GM21723 (cell line): Measurements from ENCODE around the gene FHIT.
A peak's percentile ranks its signal among the peaks of the same experiment; 100 is the strongest.
"Not testable (repeated sequence)": the region's sequence is repeated elsewhere in the genome, so short reads cannot be mapped to it uniquely, and the experiment has no call there.

Source experiments
- ATAC-seq: cut with Tn5 transposase; IDR thresholded peaks from one replicate; pipeline ENCODE4 v1.9.1; 2021; ENCODE audit warnings: mild to moderate bottlenecking, moderate library complexity; ENCODE audit not compliant: unreplicated experiment

Gene FHIT

DNA sequence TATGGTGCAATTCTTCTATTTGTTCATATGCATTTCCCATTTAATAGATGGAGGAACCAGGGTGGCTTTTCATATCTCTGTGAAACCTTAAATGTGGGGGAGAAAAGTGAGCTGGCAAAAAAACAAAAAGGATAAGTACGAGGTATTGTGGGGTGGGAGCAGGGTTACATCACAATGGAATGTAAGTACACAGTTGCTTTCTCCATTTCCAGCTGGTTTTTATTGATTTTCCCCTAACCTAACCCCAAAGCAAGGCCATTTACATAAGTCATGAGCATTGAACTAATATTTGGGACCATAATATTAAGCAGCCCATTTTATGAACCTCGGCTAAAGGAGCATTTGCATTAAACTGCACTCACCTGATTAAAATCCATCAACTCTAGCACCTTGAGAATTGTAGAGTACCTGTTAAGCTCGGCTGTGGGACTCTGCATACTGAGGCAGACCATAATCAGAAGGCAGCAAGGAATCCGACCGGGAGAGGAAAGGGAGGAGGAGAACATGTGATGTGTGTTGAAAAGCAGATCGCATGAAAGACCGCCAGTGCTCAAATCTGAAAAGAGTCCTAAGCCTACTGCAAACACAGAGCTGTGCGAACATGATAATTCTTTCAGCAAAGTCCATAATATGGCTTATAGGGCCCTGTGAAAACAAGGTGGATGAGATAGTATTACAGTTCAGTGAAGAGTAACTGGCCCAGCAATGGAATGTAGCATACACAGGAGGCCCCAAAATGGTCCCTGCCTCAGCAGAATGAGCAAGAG, 513.4 kb downstream of the FHIT start:
- ATAC-seq: no peak

DNA sequence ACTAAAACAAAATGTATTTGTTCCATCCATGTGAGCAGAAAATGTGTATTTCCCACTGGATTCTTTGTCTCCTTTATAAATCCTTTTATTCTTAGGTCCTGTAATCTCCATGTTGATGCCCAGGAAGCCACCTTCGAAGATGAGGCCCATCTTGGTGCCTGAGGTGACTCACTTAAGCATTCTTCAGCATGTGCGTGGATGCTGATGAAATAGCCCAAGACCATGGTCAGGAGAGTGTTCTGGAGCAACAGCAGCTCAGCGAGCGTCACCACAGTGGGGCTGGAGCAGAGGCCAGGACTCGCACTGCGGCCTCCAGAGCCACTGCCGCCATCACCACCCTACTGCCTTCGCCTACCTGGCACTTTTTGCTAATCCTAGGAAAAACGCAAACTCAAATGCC, 520.9 kb downstream of the FHIT start:
- ATAC-seq: no peak

DNA sequence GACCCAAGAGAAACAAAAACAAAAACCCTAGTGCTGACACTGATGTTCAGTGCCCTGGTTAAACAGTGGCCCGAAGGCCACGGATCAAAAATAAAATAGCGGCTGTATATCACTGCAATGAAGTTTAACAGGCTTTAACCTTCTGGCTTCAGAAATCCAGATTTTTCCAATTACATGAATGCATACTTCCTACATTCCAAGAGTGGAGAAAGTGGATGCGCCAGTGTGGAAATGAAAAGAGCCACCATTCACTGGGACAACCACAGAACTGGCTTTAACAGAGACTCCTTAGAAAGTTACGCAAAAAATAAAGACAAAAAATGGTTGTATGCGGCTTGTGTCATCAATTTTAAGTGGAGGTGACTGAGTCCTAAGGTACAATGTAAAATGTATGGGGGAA, 522.2 kb downstream of the FHIT start:
- no peak for ATAC-seq

DNA sequence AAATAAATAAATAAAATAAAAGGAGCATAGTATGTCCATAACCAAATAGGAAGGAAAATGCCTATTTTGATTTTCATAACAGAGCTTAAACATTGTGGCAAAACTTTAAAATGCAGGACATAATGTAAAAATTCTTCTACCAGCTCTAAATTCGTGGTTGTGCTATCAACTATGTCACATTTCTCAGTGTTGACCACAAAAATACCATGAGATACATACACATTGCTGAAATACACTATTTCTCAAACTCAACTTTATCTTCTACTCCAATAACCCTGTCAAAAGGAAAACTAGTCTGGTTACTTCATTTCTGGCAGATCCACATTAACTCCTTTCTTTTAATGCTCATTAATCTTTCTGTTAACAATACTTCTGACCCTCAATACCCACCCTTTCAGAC, 523.2 kb downstream of the FHIT start:
- ATAC-seq: no peak

DNA sequence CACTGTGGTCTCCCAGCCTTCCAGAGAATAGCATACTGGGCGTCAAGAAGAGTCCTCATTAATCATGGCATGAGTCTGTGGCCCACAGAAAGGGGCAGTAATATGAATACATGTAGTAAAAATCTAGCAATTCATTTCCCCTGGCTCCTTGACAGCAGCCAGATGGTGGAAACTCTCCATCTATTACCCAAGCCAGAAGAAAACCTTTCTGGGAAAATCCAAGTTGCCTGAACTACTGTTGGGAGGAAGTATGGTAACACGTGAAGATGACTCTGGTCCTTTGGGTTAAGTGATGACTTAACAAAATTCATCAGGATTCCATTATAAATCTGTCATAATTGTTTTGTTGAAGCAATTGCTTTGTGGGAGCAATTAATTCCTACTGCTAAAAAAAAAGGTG, 530.5 kb downstream of the FHIT start:
- ATAC-seq: no peak

DNA sequence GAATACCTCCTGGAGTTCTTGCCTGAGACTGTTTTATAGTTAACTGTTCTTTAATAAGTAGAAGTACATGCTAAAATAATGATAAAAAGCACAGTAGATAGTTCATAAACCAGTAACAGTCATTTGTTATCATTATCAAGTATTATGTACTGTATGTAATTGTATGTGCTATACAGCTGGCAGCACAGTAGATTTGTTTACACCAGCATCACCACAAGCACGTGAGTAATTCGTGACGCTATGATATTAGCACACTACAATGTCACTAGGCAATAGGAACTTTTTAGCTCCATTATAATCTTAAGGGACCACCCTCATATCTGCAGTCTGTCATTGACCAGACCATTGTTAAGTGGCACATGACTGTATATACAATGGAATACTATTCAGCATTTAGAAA, 534.7 kb downstream of the FHIT start:
- ATAC-seq: no peak

DNA sequence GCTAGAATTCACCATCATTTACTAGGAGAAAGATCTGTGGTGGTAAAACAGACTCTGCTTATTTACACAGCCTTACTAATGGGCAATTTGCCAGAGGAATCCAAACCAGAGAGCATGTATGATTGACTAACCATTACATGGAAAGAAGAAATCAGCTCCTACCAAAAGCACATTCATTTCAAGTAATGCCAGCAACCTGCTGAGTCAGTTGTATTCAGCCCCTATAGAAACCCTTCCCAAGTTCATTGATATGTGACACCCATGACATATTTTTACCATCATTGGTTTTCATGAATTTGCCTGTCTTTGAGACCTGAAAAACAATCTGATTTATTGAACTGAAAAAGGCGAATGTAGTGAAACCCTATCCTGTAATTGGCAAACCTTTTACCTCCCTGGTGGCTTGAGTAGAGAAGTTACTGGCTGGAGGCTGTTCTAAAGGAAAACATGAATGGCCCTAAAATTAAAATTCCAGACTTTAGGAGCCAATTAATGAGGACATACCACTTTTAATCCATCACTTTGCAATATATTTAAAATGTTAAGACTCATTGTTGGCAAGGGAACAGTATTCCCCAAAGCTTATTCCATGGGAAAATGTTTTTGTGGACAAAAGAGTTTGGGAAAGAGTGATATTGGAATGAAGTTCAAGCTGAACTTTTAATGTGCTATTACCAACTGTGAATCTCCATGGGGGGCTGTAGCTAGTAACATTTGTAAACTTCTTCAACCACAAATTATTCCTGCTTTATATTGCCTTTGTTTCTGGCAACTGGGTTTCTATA, 542.9 kb downstream of the FHIT start:
- no peak for ATAC-seq

DNA sequence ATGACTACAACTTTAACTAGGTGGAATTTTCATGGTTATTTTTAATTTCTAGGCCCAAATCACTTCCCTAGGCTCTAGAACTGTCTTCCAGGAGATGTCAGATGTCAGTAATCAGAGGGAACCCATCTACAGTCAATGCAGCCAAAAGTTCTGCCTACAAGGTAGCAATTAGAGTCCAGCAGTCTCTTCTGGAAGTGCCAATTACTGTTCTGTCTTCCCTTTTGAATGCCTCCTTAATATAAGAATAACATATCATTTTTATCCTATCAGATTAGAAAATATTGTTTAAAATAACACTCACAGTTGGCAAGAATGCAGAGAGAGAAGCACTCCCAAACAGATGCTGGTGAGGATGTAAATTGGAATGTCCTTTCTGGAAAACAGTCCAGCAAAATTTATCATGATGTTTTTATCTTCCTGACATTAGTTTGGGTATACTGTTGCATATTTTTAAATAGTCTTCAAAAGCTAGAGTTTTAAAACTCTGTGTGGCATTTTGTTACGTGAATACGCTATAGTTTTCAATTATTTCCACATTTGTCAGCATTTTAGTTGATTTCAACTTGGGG, 543.7 kb downstream of the FHIT start:
- ATAC-seq: no peak

DNA sequence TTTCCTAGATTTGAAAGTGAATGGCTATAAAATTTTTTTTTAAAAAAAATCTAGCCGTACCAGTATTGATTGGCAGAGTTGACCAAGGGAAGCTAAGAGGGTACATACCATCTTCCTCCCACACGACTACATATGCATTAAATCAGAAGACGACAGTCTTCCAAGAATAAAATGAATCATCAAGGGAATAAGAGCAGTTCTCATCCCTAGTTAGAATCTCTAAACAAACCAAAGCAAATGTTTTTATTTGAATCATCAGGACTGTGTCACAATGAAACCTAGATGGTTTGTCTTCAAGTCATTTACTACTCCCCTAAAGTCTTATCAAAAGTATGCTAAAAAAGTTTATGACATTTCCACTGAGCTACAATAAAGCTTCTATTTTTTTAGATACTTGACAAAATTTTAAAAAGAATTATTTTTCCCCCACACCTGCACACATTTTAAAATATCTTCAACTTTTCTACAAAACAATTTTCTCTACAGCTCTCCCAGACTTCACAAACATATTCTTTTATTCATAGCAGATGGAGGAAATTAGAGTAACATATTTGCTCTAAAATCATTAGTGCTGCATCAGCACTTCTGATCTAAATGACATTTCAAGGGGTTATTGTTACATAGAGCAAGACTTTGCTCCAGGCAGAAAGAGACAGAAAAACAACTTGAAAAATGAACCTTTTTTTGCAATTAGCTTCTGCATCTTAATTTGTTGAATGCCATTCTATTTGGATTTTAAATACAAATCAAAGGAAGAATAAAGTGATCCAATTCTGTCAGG, 547.1 kb downstream of the FHIT start:
- ATAC-seq: no peak

DNA sequence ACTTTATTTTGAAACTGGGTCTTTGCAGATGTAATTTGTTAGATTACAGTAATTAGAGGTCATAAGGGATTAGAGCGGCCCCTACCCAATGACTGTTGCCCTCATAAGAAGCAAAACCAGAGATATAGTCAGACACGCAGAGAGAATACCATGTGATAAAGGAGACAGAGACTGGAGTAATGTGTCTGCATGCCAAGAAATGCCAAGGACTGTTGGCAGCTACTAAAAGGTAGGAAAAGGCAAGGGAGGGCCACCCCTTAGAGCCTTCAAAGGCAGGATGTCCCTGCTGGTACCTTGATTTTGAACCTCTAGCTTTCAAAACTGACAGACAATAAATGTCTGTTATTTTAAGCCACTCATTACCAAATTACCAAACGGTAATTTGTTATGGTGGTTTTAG, 548.2 kb downstream of the FHIT start:
- no peak for ATAC-seq

DNA sequence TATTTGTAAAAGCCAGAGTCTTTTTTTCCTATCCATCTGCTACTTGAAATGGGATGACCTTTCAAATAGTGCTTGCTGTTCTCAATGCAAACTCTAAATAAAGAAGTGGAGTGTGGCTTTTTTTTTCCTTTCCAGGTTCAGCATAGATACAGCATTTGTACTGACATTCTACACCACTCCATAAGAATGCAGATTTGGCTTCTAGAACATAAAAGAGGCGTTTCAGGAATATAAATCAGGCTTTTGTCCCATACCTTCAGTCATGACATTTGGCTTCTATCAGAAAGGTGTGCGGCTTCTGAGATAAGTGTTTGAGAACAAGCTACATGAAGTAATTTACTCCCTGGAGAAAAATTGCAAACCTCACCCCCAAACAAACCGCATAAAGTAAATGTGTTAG, 553.1 kb downstream of the FHIT start:
- no peak for ATAC-seq

DNA sequence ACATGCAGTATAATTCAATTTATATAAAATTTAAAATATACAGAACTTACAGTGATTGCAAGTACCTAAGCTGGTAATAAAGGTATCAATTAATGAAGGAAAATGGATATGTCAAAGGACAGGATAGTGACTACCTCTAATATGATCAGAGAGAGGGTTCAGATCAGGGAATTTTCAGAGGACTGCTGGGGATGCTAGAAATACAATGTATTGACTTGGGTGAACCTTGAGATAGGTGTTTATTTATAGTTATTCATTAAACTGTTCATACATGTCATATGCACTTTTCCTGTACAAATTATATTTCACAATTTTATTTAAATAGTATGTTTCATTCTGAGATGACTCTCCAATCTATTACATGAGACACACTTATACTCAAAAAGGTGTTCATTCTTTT, 554.1 kb downstream of the FHIT start:
- no peak for ATAC-seq

DNA sequence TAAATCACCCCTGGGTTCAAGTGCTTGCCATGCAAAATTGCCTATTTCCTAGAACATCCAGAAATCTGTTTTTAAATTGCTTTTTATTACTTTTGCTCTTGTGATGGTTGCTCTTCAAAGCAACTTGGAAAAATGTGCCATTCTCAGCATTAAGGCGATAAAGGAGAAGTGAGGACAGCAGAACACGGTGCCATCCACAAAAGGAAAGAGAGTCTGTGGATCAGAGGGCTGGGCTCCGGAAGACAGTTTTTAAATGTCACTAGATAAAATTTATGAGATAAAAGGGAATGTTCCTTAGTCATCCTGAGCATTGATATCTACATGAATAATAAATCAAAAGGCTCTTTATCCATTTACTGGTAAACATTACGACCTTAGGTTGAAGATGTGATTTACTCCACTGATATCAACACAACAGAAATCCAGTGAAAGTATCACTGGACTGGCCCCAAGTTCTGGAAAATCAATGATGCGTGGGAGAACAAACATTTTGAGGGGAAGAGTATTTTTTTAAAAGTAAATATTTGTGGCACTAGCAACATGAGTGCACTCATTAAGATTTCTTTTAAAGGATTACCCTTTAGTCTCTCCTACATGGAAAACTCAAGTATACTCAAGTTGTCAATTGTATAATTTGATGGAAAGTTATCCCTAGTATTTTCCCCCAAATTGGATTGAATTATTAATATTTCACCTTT, 554.7 kb downstream of the FHIT start:
- ATAC-seq: no peak

DNA sequence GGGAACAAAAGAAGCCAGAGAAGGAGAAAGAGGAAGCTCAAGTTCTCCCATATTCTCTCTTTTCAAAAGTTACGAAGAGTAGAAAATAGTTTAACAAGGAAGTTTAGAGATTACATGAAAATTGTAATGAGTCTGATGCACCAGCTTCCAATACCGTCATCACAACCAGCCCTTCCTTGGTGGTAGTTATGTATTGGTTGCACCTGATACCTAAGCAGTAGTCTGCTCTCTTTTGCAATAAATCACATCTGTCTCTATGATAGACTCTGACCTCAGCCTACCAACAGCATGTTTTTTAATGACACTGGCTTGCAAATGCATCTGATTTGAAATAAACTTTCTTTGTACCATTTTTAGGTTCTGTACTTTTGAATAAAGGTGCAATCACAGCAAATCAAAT, 575.8 kb downstream of the FHIT start:
- ATAC-seq: no peak

DNA sequence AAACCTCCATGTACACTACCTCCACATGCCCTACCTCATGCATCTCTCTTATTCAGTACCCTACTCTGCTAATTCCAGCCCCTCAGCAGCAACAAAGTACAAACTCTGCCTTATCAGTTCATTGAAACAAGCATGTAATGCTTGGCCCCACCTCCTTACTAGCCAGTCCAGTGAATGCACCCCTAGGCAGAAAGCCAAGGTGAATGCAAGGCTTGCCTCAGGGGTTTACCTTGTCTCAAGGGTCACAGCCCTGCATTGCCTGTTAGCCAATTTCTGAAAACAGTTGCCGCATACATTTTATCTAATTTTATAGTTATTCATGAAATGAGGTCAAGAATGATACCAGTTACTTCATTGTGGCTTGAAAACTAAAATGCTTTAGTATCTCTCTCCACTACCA, 576.4 kb downstream of the FHIT start:
- ATAC-seq: no peak

DNA sequence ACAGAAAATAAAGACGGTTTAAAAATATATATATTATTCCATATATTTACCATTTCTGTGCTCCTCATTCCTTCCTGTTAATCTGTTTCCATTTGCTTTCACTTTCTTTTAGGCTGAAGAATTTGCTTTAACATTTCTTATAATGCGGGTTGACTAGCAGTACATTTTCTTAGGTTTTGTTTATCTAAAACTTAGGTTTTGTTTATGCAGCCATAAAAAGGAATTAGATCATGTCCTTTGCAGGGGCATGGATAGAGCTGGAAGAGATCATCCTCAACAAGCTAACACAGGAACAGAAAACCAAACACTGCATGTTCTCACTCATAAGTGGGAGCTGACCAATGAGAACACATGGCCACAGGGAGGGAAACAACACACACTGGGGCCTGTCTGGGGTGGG, 578.1 kb downstream of the FHIT start:
- ATAC-seq: no peak

DNA sequence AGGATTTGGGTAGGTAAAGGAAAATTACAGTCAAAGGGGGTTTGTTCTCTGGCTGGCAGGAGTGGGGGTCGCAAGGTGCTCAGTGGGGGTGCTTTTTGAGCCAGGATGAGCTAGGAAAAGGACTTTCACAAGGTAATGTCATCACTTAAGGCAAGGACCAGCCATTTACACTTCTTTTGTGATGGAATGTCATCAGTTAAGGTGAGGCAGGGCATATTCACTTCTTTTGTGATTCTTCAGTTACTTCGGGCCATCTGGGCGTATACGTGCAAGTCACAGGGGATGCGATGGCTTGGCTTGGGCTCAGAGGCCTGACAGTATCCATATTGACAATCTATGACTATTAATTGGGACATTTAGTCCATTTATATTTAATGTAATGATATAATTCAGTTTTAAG, 578.9 kb downstream of the FHIT start:
- ATAC-seq: not testable (repeated sequence)

DNA sequence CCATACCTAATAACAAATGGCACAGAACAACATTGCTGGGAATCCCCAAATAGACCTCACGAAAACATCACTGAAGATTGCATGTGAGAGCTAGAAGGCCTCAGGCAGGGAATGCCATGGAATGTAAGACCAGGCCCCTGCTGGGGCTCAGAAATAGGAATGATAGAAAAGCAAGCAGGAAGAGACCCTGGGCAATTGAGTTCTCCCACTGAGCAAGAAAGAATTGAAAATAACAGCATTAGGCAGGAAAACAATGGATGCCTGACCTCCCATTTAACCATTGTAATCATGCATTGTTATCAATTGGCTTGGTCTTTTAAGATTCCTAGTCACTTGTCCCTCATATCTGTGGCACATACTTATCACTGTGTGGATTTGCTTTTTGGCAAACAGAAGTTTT, 581.6 kb downstream of the FHIT start:
- no peak for ATAC-seq

DNA sequence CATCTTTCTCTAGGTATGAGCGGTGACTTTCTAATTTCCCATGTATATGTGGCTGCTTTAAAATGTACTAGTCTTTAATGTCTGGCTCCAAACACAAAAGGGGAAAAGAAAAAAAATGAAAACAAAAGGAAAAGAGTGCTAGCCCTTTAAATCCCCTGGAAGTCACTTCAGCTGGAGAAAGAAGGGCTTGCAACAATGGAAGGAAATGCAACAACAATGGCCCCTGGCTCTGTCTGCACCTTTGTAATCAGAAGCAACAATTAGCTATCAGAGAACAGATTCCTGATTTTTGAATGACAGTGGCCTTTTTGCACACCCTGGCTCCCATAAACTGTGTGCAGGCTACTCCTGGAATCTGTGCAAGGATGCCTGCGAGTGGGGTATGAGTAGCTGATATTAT, 591.2 kb downstream of the FHIT start:
- ATAC-seq: no peak

DNA sequence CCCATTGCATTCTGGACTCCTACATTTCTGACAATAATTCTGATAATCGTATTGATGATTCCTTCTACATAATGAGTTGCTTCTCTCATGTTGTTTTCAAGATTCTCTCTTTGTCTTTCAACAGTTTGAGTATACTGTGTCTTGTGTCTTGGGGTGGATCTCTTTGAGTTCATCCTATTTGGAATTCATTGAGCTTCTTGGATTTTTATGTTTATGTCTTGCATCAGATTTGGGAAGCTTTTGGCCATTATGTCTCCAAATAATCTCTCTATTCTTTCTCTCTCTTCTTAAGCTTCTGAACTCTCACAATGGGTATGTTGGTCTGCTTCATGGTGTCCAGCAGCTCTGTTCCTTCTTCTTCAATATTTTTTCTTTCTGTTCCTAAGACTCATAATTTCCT, 592.2 kb downstream of the FHIT start:
- no peak for ATAC-seq

DNA sequence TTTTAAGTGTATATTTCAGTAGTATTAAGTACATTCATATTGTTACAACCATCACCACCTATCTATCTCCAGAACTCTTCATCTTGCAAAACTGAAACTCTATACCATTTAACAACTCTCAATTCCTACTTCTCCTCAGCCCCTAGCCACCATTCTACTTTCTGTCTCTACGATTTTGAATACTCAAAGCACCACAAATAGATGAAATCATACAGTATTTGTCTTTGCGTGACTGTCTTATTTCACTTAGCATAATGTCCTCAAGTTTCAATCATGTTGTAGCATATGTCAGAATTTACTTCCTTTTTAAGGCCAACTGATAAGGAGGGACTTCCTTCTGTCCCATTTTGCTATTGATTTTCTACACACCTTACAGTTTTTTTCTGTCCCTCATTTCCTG, 593.3 kb downstream of the FHIT start:
- ATAC-seq: peak; percentile 97
